ENCODE results near the gene MINDY4.

MINDY4 gene

GRCh38 chr7:30771880-30772425 is 736 bp downstream of the MINDY4 start:
- in situ Hi-C loops (cut with MboI; ENCODE audit: low sequenced_read_pairs), result no loop called here

GRCh38 chr7:30772984-30773383 is 1.8 kb downstream of the MINDY4 start:
- in situ Hi-C loops (cut with MboI; ENCODE audit: low sequenced_read_pairs), result no loop called here

- in situ Hi-C loops (cut with MboI; ENCODE audit: low sequenced_read_pairs), result no loop called here
Observed at GRCh38 chr7:30775992-30776391, 4.8 kb downstream of the MINDY4 start.

GRCh38 chr7:30776971-30777370 is 5.8 kb downstream of the MINDY4 start:
- in situ Hi-C loops (cut with MboI; ENCODE audit: low sequenced_read_pairs), result no loop called here

- in situ Hi-C loops (cut with MboI; ENCODE audit: low sequenced_read_pairs), result no loop called here
Observed at GRCh38 chr7:30778255-30779025, 7.2 kb downstream of the MINDY4 start.

GRCh38 chr7:30779574-30779973 is 8.4 kb downstream of the MINDY4 start:
- in situ Hi-C loops (cut with MboI; ENCODE audit: low sequenced_read_pairs), result no loop called here

GRCh38 chr7:30780941-30781340 is 9.7 kb downstream of the MINDY4 start:
- in situ Hi-C loops (cut with MboI; ENCODE audit: low sequenced_read_pairs), result no loop called here

- in situ Hi-C loops (cut with MboI; ENCODE audit: low sequenced_read_pairs), result no loop called here
Observed at GRCh38 chr7:30782690-30783089, 11.5 kb downstream of the MINDY4 start.

- in situ Hi-C loops (cut with MboI; ENCODE audit: low sequenced_read_pairs), result no loop called here
Observed at GRCh38 chr7:30785786-30786185, 14.6 kb downstream of the MINDY4 start.

GRCh38 chr7:30787486-30787885 is 16.3 kb downstream of the MINDY4 start:
- in situ Hi-C loops (cut with MboI; ENCODE audit: low sequenced_read_pairs), result no loop called here

- in situ Hi-C loops (cut with MboI; ENCODE audit: low sequenced_read_pairs), result no loop called here
Observed at GRCh38 chr7:30788640-30789333, 17.6 kb downstream of the MINDY4 start.

GRCh38 chr7:30789334-30789711 is 18.1 kb downstream of the MINDY4 start:
- in situ Hi-C loops (cut with MboI; ENCODE audit: low sequenced_read_pairs), result no loop called here

- in situ Hi-C loops (cut with MboI; ENCODE audit: low sequenced_read_pairs), result no loop called here
Observed at GRCh38 chr7:30790356-30790755, 19.1 kb downstream of the MINDY4 start.

- in situ Hi-C loops (cut with MboI; ENCODE audit: low sequenced_read_pairs), result no loop called here
Observed at GRCh38 chr7:30791114-30791513, 19.9 kb downstream of the MINDY4 start.

- in situ Hi-C loops (cut with MboI; ENCODE audit: low sequenced_read_pairs), result no loop called here
Observed at GRCh38 chr7:30795161-30795948, 24.1 kb downstream of the MINDY4 start.

GRCh38 chr7:30796105-30796869 is 25.1 kb downstream of the MINDY4 start:
- in situ Hi-C loops (cut with MboI; ENCODE audit: low sequenced_read_pairs), result no loop called here

GRCh38 chr7:30797176-30798040 is 26.2 kb downstream of the MINDY4 start:
- in situ Hi-C loops (cut with MboI; ENCODE audit: low sequenced_read_pairs), result no loop called here

GRCh38 chr7:30799206-30799975 is 28.2 kb downstream of the MINDY4 start:
- in situ Hi-C loops (cut with MboI; ENCODE audit: low sequenced_read_pairs), result no loop called here
